ENCODE measurements around the gene ANKS1B.
"Not testable (repeated sequence)": the region's sequence is repeated elsewhere in the genome, so short reads cannot be mapped to it uniquely, and the experiment has no call there.

ANKS1B gene

DNA sequence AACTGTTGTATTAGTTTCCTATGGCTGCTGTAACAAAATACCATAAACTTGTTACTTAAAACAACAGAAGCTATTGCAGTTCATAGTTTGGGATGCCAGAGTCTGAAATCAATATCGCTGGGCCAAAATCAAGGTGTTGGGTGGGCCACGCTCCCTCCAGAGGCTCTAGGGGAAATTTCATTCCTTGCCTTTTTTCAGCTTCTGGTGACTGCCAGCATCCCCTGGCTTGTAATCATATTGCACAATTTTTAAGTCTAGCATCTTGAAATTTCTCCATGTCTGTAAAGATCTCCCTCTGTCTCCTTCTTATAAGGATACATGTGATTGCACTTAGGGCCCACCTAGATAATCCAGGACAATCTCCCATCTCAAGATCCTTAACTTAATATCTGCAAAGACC lies 386.0 kb downstream of the ANKS1B start:
- TF ChIP-seq, protein P1, sequence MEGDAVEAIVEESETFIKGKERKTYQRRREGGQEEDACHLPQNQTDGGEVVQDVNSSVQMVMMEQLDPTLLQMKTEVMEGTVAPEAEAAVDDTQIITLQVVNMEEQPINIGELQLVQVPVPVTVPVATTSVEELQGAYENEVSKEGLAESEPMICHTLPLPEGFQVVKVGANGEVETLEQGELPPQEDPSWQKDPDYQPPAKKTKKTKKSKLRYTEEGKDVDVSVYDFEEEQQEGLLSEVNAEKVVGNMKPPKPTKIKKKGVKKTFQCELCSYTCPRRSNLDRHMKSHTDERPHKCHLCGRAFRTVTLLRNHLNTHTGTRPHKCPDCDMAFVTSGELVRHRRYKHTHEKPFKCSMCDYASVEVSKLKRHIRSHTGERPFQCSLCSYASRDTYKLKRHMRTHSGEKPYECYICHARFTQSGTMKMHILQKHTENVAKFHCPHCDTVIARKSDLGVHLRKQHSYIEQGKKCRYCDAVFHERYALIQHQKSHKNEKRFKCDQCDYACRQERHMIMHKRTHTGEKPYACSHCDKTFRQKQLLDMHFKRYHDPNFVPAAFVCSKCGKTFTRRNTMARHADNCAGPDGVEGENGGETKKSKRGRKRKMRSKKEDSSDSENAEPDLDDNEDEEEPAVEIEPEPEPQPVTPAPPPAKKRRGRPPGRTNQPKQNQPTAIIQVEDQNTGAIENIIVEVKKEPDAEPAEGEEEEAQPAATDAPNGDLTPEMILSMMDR (conservative IDR thresholded peaks at IDR 0.05; ENCODE audit: low read depth) = no peak
- POLR2A ChIA-PET (ENCODE audit: low non-redundant PET) = no interaction called here
- no peak for DNase-seq (ENCODE audit: low spot score)
- no peak overlapping the region for H3K27ac ChIP-seq
- CTCF ChIA-PET = no interaction called here

DNA sequence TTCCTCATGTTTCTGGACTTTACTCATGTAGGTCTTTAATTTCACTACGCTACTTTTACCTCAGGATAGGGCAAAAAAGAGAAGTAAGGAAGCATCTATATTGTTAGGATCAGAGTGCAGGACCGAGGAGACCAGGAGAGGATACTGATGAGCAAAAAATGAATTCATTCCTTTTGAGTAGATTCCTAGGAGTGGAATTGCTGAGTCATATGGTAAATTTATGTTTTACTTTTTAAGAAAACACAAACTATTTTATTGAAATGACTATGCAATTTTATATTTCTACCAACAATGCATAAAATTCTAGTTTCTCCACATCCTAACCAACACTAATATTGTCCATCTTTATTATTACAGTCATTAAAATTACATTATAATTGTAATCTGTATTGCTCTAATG lies 388.0 kb downstream of the ANKS1B start:
- no peak for DNase-seq (ENCODE audit: low spot score)
- TF ChIP-seq, protein P1 (conservative IDR thresholded peaks at IDR 0.05; ENCODE audit: low read depth) = no peak
- H3K27ac ChIP-seq = no peak overlapping the region
- POLR2A ChIA-PET (ENCODE audit: low non-redundant PET) = no interaction called here
- CTCF ChIA-PET = no interaction called here

DNA sequence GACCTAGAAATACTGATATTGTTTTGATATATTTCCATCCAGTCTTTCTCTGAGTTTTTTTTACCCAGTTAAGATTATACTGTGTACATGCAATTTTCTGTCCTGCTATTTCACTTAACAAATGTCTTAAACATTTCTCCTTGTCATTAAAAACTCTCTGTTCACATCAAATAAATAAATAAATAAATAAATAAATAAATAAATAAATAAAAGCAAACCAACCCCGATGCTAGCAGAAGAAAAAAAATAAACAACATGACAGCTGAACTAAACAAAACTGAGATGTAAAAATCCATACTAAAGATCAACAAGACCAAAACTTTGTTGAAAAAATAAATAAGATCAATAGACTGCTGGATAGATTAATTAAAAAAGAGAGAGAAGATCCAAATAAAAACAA lies 407.6 kb downstream of the ANKS1B start:
- CTCF ChIA-PET; DNase-seq (ENCODE audit: low spot score); POLR2A ChIA-PET (ENCODE audit: low non-redundant PET); H3K27ac ChIP-seq: not testable (repeated sequence)

DNA sequence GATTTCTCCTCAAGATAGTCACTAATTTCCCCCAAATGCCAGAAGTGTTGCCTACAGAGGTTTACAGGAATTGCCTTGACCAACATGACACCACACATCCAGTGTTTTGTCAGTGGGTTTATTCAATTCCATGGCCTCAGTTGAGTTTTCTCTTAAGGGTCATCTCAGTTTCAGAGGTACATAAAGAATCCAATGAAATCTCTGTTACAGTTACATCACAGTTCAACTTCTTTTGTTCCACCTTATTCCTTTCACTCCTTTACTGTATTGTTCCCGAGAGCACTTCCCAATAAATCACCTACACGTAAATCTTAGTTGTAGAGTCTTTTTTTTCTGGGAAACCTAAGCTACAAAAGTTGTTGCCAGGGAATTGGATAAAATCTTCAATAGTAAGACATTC lies 410.8 kb downstream of the ANKS1B start:
- ChIA-PET POLR2A (ENCODE audit: low non-redundant PET) (no interaction called here), CTCF (no interaction called here)
- no peak for DNase-seq (ENCODE audit: low spot score)
- TF ChIP-seq, protein P1 (conservative IDR thresholded peaks at IDR 0.05; ENCODE audit: low read depth) = no peak
- no peak overlapping the region for H3K27ac ChIP-seq

- CTCF ChIA-PET = interaction anchor here (0.5 kb wide), 1 partner anchor 1125 kb away, joined by 4 read pairs; no protein-coding TSS in a partner anchor
- TF ChIP-seq, protein P1 (conservative IDR thresholded peaks at IDR 0.05; ENCODE audit: low read depth) = no peak
- H3K27ac ChIP-seq = no peak overlapping the region
- POLR2A ChIA-PET (ENCODE audit: low non-redundant PET) = no interaction called here
- DNase-seq (ENCODE audit: low spot score) = no peak
Observed at GRCh38 chr12:99567072-99567471, 417.7 kb downstream of the ANKS1B start.

GRCh38 chr12:99558109-99558508 lies 426.6 kb downstream of the ANKS1B start:
- POLR2A ChIA-PET (ENCODE audit: low non-redundant PET) = no interaction called here
- TF ChIP-seq, protein P1 (conservative IDR thresholded peaks at IDR 0.05; ENCODE audit: low read depth) = no peak
- DNase-seq (ENCODE audit: low spot score) = no peak
- no peak overlapping the region for H3K27ac ChIP-seq
- CTCF ChIA-PET = no interaction called here

DNA sequence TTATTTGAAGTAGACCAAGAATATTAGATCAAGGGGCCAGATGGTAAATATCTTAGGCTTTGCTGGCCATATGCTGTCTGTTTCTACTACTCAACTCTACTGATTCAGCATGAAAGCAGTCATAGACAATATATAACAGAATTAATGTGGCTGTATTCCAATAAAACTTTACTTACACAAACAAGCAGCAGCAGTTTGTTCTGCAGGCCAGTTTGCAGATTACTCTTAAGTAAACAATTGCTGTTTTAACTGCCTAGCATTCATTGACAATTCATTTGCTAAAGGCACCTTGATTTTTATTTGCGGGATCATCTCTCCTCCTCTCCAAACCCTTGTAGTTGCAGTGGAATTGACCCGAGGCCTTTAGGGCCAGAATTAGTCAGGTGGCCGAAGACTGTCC lies 431.3 kb downstream of the ANKS1B start:
- CTCF ChIA-PET = no interaction called here
- H3K27ac ChIP-seq = no peak overlapping the region
- TF ChIP-seq, protein P1 (conservative IDR thresholded peaks at IDR 0.05; ENCODE audit: low read depth) = no peak
- DNase-seq (ENCODE audit: low spot score) = no peak
- POLR2A ChIA-PET (ENCODE audit: low non-redundant PET) = no interaction called here
